Measurements from ENCODE around the gene ONECUT2. TPM values are rescaled to one million over a fixed set of nuclear protein-coding genes. Genes with fewer than 3 reads are reported as not detected.

The ONECUT2 gene
- total RNA-seq, 1 experiment from 2014 or later, result 0.48 TPM

DNA sequence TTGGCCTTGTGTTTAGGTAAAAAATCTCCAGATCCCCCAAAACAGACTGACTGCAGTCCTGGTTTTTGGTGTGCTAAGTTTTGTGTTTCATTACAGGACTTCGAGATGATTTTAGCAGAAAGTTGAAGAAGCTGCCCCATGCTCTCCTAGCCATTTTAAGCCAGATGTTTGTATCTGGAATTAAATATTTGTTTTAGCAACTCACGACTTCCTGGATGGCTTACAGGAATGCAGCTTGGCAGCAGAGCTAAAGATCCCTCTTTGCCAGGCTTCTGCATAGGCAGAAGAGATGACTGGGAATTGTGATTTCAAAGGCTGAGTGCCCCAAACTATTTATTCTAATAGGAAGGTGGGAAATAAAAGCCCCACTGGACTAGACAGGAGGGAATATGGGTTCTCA is 31.1 kb downstream of the ONECUT2 start:
- Histone ChIP-seq H2BK20ac (ENCODE audit: low read depth, low read length, poor library complexity, severe bottlenecking) (no peak overlapping the region), H3K23me2 (ENCODE audit: insufficient read length, low read depth, low read length, poor library complexity, severe bottlenecking) (no peaks in the 10 kb centered on the region), H3K23ac (ENCODE audit: insufficient read length, low read depth, low read length) (no peak overlapping the region), H3K18ac (ENCODE audit: insufficient read length, low read depth, low read length) (no peak overlapping the region), H3T11ph (ENCODE audit: low read length) (no peak overlapping the region), H3K14ac (ENCODE audit: insufficient read depth, low read length) (no peak overlapping the region), H3K4ac (ENCODE audit: low read depth, low read length) (no peak overlapping the region), H4K5ac (ENCODE audit: insufficient read length, low read depth, low read length) (no peak overlapping the region), H2BK5ac (ENCODE audit: insufficient read length, low read length) (no peak overlapping the region), H3K9me3 (ENCODE audit: control insufficient read depth, low read depth, low read length) (no peaks in the 10 kb centered on the region), H2AFZ (ENCODE audit: low read length) (no peak overlapping the region), H2BK120ac (ENCODE audit: low read depth, low read length, poor library complexity, severe bottlenecking) (no peak overlapping the region), H3K27ac (ENCODE audit: insufficient read length, low read depth, low read length) (no peak overlapping the region), H3K27me3 (ENCODE audit: insufficient read depth, low read length) (no peaks in the 10 kb centered on the region), H2BK12ac (ENCODE audit: insufficient read length, low read depth, low read length) (no peak overlapping the region), H3K4me2 (ENCODE audit: insufficient read depth, insufficient read length, low read length) (no peak overlapping the region), H3K56ac (ENCODE audit: insufficient read length, low read depth, low read length) (no peak overlapping the region), H3K79me1 (ENCODE audit: insufficient read depth, low read depth, low read length, poor library complexity, severe bottlenecking) (no peaks in the 10 kb centered on the region), H4K8ac (replicated peaks; ENCODE audit: insufficient read length, low read depth, low read length) (no peak overlapping the region), H2AK5ac (ENCODE audit: insufficient read length, low read length) (no peak overlapping the region), H4K20me1 (ENCODE audit: control insufficient read depth, insufficient read depth, insufficient read length) (no peaks in the 10 kb centered on the region), H3K4me1 (ENCODE audit: insufficient read depth, low read length) (no peaks in the 10 kb centered on the region), H3K9ac (ENCODE audit: extremely low read depth, insufficient read length, low read length) (no peak overlapping the region), H3K79me2 (ENCODE audit: insufficient read depth, low read length) (no peaks in the 10 kb centered on the region), H2BK15ac (ENCODE audit: low read depth, low read length) (no peak overlapping the region), H4K91ac (ENCODE audit: insufficient read length, low read depth, low read length) (no peak overlapping the region)
- Mint-ChIP-seq H3K36me3 (ENCODE audit: insufficient read depth in 1 of 3, low read depth in 3 of 3) (no peaks in the 10 kb centered on the region), H3K9me3 (no peaks in the 10 kb centered on the region), H3K4me3 (no peak overlapping the region), H3K27ac (no peak overlapping the region), H3K27me3 (ENCODE audit: low read depth) (peaks cover 2% of the 10 kb centered on the region; the same call in 1 of the 2 replicates), H3K4me1 (no peaks in the 10 kb centered on the region; a peak in 1 of 4 replicates)
- no CpG with 5 or more reads among the region's 2 CpGs for WGBS (ENCODE audit: extremely low coverage, insufficient read length, low lambda C conversion rate)
- DNase-seq, result no peak
- TF ChIP-seq, protein P1, sequence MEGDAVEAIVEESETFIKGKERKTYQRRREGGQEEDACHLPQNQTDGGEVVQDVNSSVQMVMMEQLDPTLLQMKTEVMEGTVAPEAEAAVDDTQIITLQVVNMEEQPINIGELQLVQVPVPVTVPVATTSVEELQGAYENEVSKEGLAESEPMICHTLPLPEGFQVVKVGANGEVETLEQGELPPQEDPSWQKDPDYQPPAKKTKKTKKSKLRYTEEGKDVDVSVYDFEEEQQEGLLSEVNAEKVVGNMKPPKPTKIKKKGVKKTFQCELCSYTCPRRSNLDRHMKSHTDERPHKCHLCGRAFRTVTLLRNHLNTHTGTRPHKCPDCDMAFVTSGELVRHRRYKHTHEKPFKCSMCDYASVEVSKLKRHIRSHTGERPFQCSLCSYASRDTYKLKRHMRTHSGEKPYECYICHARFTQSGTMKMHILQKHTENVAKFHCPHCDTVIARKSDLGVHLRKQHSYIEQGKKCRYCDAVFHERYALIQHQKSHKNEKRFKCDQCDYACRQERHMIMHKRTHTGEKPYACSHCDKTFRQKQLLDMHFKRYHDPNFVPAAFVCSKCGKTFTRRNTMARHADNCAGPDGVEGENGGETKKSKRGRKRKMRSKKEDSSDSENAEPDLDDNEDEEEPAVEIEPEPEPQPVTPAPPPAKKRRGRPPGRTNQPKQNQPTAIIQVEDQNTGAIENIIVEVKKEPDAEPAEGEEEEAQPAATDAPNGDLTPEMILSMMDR (conservative IDR thresholded peaks at IDR 0.05), result no peak

All from H9 (cell line).